RWPE1 (cell line): ENCODE data around the gene CDH13.

Experiments
- CTCF ChIA-PET: fragments of 350-600 bp; sonication (Branson Sonifier 250); formaldehyde crosslinking; extraction: SDS; loops from one replicate; lab custom pipeline; 2021; lab: Yijun Ruan, JAX
- POLR2A ChIA-PET: fragments of 400-600 bp; formaldehyde crosslinking; extraction: SDS; loops from one replicate; lab custom pipeline; 2020; ENCODE audit warnings: antibody characterized with exemption; ENCODE audit not compliant: low non-redundant PET; lab: Yijun Ruan, JAX
- DNase-seq: peaks from one replicate; pipeline ENCODE4 v3.0.0; 2012; ENCODE audit warnings: low spot score
- H3K27ac ChIP-seq: fragments of 450-650 bp; 2 replicates; pipeline ENCODE4 v1.5.1; 2017
- TF ChIP-seq, protein P1 (sequence below): fragments of 450-650 bp; conservative IDR thresholded peaks from 2 replicates; pipeline ENCODE4 v1.5.1; 2017; ENCODE audit warnings: low read depth, mild to moderate bottlenecking

Gene CDH13

DNA sequence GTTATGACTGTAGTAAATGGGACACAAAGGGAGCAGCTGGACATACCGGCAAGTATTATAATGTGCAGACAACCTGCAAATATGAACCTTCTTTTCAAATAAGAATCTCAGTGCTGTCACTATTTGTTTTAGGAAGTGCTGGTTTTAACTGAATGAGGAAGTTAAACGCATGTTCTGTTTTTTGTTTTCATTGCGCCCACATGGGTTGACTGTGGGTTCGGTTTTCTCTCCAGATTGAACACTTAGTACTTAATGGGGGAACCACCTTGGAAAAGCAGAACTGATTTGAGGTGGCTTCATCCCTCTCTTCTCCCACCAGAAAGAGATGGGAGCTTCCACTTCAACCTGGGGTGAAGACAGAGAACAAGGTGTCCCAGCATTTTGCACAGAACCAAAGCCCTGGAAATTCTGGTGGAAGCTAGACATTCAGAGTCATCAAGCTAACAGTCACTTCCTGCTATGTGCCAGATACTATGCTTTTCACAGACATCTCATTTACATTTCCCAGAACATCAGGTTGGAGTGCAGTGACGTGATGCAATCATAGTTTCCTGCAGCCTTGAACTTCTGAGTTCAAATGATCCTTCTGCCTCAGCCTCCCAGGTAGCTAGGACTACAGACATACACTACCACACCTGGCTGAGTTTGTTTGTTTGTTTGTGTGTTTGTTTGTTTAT lies 149.8 kb downstream of the CDH13 start:
- ChIA-PET POLR2A (no interaction called here), CTCF (no interaction called here)
- TF ChIP-seq, protein P1, sequence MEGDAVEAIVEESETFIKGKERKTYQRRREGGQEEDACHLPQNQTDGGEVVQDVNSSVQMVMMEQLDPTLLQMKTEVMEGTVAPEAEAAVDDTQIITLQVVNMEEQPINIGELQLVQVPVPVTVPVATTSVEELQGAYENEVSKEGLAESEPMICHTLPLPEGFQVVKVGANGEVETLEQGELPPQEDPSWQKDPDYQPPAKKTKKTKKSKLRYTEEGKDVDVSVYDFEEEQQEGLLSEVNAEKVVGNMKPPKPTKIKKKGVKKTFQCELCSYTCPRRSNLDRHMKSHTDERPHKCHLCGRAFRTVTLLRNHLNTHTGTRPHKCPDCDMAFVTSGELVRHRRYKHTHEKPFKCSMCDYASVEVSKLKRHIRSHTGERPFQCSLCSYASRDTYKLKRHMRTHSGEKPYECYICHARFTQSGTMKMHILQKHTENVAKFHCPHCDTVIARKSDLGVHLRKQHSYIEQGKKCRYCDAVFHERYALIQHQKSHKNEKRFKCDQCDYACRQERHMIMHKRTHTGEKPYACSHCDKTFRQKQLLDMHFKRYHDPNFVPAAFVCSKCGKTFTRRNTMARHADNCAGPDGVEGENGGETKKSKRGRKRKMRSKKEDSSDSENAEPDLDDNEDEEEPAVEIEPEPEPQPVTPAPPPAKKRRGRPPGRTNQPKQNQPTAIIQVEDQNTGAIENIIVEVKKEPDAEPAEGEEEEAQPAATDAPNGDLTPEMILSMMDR = no peak
- no peak for DNase-seq
- H3K27ac ChIP-seq = no peak overlapping the region

DNA sequence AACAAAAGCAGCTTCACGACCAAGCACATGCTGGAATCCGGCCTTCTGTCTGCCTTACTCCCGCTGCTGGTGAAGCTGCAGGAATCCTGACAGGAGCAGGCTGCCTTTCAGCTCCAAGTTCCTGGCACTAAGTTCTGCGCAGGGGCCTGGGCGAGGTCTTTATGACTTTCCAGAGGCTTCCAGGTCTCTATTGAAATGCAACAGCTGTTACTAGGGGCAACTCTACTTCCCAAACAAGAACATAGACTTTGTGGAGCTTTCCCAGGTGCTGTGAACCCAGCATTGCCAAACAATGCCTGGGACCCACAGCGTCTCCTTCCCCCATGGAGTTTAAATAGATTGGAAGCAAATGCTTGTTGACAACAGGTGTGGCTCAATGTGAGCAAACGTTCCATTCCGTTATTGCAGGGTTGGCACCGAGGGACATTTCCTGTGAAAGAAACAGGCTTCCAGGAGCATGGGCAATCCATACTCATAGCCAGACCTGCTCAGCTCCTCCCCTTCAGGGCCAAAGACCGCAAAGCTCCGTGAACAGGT lies 156.0 kb downstream of the CDH13 start:
- ChIA-PET POLR2A (no interaction called here), CTCF (no interaction called here)
- DNase-seq = no peak
- TF ChIP-seq, protein P1 = no peak
- H3K27ac ChIP-seq = no peak overlapping the region

DNA sequence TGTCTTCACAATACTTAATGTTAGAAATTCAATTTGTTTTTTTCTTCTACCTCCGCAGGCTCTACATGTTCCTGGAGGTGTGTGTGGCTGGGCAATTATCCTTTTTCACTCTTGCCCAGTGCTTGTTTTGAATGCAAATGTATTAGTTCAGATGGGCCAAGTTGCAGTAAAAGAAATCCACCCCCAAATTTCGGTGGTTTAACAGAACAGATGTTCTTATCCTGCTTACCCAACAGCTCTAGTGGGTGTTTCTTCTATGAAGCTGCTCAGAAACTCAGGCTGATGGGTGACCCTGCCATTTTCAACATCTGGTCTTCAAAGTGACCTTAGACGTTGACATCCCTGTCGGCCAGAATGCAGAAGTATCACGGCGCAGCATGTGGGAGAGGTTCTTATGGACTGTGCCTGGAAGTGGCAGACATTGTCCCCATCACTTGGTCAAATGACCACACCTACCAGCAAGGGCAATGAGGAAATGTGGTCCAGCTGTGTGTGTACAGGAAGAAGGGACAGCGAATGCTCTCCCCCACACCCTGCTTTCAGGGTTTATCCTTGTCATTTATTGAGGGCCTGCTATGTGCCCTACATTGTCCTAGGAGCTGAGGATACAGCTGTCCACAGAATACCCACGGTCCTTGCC lies 157.3 kb downstream of the CDH13 start:
- no peak for DNase-seq
- H3K27ac ChIP-seq = no peak overlapping the region
- TF ChIP-seq, protein P1 = no peak
- CTCF ChIA-PET = no interaction called here
- POLR2A ChIA-PET = no interaction called here

DNA sequence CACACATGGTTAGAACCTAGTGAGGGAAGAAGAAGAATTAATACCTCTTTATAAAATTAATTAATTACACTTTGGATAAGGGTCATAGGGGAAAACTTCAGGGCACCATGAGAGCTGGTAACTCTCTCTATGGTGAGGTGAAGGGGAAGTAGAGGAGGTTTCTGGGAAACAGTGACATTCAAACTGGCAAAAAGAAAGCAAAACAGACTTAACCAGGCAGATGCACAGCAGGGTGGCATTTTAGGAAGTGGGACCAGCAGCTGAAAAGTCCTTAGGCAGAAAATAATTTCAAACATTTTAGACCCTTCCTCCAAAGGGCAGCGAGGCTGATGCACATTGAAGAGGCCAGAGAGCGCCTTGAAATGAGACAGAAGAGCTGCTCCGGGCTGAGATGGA lies 157.8 kb downstream of the CDH13 start:
- DNase-seq = no peak
- TF ChIP-seq, protein P1 = no peak
- ChIA-PET CTCF (interaction anchor here (0.7 kb wide), 1 partner anchor 179 kb away, joined by 4 read pairs; no protein-coding TSS in a partner anchor), POLR2A (no interaction called here)
- no peak overlapping the region for H3K27ac ChIP-seq

DNA sequence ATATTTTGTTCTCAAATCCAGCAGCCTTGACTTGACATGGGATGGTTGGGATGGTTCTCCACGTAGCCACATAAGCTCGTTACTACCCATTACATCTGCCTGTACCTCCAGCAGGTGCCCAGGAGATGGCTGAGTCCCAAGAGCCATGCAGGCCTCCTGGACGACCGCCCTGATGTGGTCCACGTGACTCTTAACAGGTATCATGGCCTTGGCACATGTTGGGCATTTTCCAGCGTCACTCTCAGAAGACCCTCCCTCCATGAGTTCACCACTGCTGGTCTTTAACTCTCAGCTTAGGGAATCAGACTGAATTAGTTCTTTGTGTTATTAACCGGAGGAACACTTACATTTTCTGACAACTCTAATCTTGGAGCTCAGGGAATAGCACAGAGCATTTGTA lies 161.5 kb downstream of the CDH13 start:
- H3K27ac ChIP-seq = no peak overlapping the region
- DNase-seq = no peak
- TF ChIP-seq, protein P1 = no peak
- ChIA-PET CTCF (no interaction called here), POLR2A (no interaction called here)

DNA sequence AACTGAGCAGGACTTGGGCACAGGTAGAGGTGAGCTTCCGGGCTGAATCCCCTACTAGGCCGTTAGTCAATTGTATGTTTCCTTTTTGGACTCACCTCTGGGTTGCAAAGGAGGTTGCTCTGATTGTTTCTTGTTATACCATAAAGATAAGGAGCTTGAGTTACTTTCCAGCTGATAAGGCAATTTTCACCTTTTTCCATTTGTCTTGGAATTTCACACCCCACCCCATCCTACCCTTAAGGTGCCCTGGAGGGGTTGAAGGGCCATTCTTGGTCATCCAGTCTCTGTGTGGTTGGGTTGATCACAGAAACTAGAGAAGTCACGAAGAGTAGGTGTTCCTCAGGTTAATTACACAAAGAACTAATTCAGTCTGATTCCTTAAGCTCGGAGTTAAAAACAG lies 162.2 kb downstream of the CDH13 start:
- ChIA-PET CTCF (interaction anchor here (0.7 kb wide), 1 partner anchor 1231 kb away, joined by 3 read pairs; no protein-coding TSS in a partner anchor), POLR2A (no interaction called here)
- TF ChIP-seq, protein P1 = no peak
- H3K27ac ChIP-seq = no peak overlapping the region
- no peak for DNase-seq
